GM12872 (cell line): ENCODE results near the gene GRK3.

ENCODE experiments used
- TF ChIP-seq, protein P1 (sequence below): IDR thresholded peaks from 3 replicates; pipeline ENCODE4 v1.5.1; 2011; ENCODE audit warnings: low read depth, mild to moderate bottlenecking, low read length, moderate library complexity; ENCODE audit not compliant: insufficient read depth

The GRK3 gene

DNA sequence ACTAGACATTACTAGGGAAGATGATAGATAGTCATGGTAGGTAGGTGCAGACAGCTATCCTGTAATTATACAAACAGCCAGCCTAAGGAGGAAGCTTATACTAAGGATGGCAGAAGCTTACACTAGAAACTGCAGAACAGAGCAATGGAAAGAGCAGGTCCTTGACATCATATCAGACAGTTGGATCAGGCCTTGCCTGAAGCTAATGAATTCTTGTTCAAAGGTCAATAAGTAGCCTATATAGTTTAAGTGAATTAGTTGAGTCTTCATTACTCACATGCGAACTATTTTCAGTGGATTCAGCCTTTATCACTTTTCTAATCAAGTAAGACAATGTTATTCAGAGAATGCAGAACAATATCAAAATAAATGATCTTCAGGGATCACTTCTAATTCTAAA is 22.3 kb upstream of the GRK3 start:
- TF ChIP-seq, protein P1, sequence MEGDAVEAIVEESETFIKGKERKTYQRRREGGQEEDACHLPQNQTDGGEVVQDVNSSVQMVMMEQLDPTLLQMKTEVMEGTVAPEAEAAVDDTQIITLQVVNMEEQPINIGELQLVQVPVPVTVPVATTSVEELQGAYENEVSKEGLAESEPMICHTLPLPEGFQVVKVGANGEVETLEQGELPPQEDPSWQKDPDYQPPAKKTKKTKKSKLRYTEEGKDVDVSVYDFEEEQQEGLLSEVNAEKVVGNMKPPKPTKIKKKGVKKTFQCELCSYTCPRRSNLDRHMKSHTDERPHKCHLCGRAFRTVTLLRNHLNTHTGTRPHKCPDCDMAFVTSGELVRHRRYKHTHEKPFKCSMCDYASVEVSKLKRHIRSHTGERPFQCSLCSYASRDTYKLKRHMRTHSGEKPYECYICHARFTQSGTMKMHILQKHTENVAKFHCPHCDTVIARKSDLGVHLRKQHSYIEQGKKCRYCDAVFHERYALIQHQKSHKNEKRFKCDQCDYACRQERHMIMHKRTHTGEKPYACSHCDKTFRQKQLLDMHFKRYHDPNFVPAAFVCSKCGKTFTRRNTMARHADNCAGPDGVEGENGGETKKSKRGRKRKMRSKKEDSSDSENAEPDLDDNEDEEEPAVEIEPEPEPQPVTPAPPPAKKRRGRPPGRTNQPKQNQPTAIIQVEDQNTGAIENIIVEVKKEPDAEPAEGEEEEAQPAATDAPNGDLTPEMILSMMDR = no peak

DNA sequence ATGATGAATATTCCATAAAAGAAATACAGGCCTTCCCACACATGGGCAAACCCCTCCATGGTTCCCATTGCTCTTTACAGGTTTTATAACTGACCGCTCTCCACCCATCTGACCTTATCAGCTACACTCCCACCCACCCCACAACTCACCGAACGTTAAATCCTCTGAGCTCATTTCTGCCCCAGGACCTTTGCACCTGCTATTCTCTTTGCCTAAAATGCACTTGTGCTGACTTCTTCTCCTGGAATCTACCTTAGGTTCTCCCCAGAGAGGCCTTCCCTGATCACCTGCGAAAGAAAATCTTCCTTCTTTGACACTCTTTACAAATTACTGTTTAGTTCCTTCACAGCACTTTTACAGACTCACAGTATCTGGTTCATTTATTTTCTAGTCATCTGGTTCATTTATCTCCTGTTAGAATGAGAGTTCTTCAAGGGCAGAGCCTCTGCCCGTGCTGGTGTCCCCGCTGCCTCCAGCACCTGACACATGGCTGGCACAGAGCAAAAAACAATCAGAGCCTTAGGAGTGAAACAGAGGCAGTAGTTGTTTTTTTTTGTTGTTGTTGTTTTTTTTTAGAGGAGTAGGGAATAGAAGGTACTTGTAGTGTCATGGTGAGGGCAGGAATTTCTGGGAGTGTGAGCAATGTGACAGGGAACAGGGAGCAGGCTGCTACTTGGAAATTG is 21.6 kb upstream of the GRK3 start:
- TF ChIP-seq, protein P1 = no peak

- TF ChIP-seq, protein P1 = no peak
Measured at GRCh38 chr22:25545146-25545545, 19.3 kb upstream of the GRK3 start.

GRCh38 chr22:25545672-25546071 is 18.8 kb upstream of the GRK3 start:
- TF ChIP-seq, protein P1 = no peak

DNA sequence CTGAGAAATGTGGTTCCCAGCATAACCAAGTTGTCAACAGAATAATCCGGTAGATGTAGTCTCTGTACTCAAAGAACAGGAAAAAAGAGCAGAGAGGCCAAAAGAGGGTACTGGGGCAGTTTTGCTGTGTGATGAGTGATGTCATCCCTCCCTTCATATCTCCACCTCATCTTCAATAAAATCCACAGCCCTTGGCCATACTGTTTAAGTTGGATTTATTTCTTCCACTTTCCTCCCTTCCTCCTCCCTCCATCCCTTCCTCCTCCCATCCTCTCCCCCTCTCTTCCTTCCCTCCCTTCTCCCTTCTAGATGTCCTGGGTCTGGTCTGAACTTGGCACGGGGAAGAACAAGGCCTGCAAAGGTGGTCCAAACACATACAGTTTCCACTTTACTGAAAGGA is 18.2 kb upstream of the GRK3 start:
- TF ChIP-seq, protein P1 = no peak

- TF ChIP-seq, protein P1 = no peak
Measured at GRCh38 chr22:25546751-25547150, 17.7 kb upstream of the GRK3 start.

- TF ChIP-seq, protein P1 = no peak
Measured at GRCh38 chr22:25548866-25549464, 15.5 kb upstream of the GRK3 start.
